Omental fat pad (tissue), 4 donors: Measurements from ENCODE around the gene RCAN2. TPM values are rescaled to one million over a fixed set of nuclear protein-coding genes. Genes with fewer than 3 reads are reported as not detected.

Experiments used
- ATAC-seq: fragments of 150-250 bp; one replicate; pipeline ENCODE4 v1.9.1; 2016; ENCODE audit warnings: mild to moderate bottlenecking, moderate library complexity; ENCODE audit not compliant: low FRiP score
- DNase-seq: peaks from one replicate; pipeline ENCODE4 v3.0.0-alpha.2; 2019; ENCODE audit warnings: low spot score
- CTCF ChIP-seq, 3 donors: fragments of 450-650 bp; IDR thresholded peaks; one replicate each; pipeline ENCODE4 v1.5.1; 2016 to 2017; ENCODE audit warnings: antibody characterized with exemption in 3 of 3, mild to moderate bottlenecking in 3 of 3, moderate library complexity in 2 of 3
- total RNA-seq, 4 donors: library from RNA; depleted of rRNA; stranded (reverse); fragments of >200 nt; gene quantifications; one replicate each; pipeline ENCODE4 v1.1.0, GENCODE V29; 2016

Gene RCAN2
- total RNA-seq, 4 donors from 2014 or later = 2.5 to 7.9 (median 3.7) TPM

GRCh38 chr6:46276576-46277142 lies 214.6 kb downstream of the RCAN2 start:
- no peak for DNase-seq
- ATAC-seq = no peak

DNA sequence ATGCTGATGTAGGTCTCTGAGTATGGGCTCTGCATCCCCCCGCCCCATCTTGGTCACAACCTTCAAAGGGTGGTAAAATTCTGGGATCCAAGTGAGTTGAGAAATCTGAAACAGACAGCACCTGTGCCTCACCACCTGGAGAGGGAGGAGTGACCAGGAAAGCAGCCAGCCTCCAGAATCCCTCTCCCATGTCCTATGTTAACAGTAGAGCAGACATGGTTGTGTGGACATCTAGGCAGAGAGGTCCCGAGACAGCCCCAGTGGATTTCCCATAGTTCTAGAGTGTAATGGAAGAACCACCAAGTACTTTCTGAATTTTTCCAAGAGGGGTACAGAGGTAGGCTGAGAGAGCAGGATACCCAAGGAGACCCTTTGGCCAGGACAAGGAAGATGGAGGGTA lies 216.7 kb downstream of the RCAN2 start:
- ATAC-seq (no peak), DNase-seq (no peak)
- no peak for TF ChIP-seq CTCF (IDR thresholded peaks at IDR 0.05)

More at GRCh38 chr6:46276576-46277142, 214.6 kb downstream of the RCAN2 start:
- no peak for TF ChIP-seq CTCF (IDR thresholded peaks at IDR 0.05)

DNA sequence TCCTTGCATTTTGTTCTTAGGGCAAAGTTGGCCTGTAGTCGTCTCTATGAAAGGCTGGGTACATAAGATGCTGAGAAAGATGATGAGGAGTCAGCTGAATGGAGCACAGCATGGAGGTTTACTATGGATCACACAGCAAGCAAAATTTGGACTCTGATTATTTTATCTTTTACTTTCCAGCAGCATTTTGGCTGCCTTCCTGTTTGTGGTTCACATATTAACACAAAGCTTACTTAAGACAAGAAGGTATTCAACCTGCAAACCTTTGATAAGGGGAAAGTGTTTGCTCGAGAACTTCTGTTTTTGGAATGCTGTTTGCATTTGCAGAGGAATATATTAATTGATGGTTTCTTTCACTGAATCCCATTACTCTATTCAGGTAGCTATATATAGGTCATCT lies 217.3 kb downstream of the RCAN2 start:
- DNase-seq (no peak), ATAC-seq (no peak)
- TF ChIP-seq CTCF (IDR thresholded peaks at IDR 0.05) = no peak

- no peak for DNase-seq
- TF ChIP-seq CTCF (IDR thresholded peaks at IDR 0.05) = no peak
- no peak for ATAC-seq
These were observed 219.5 kb downstream of the RCAN2 start for GRCh38 chr6:46271728-46272127.

DNA sequence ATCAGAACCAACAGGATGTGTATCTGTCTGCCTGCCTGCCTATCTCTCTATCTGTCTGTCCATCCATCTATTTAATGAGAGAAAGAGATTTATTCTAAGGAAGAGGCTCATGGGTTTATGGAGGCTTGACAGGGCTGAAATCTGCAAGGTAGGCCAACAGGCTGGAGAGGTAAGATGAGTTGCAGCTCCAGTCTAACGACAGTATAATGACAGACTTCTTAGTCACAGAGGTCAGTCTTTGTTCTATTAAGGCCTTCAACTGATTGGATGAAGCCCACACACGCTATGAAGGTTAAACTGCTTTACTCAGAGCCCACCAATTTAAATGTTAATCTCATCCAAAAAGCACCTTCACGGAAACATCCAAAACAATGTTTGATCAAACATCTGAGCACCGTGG lies 220.1 kb downstream of the RCAN2 start:
- no peak for DNase-seq
- TF ChIP-seq CTCF (IDR thresholded peaks at IDR 0.05) = no peak
- ATAC-seq = no peak

- DNase-seq (no peak), ATAC-seq (no peak)
- no peak for TF ChIP-seq CTCF (IDR thresholded peaks at IDR 0.05)
These were observed 220.9 kb downstream of the RCAN2 start for GRCh38 chr6:46270336-46270735.

DNA sequence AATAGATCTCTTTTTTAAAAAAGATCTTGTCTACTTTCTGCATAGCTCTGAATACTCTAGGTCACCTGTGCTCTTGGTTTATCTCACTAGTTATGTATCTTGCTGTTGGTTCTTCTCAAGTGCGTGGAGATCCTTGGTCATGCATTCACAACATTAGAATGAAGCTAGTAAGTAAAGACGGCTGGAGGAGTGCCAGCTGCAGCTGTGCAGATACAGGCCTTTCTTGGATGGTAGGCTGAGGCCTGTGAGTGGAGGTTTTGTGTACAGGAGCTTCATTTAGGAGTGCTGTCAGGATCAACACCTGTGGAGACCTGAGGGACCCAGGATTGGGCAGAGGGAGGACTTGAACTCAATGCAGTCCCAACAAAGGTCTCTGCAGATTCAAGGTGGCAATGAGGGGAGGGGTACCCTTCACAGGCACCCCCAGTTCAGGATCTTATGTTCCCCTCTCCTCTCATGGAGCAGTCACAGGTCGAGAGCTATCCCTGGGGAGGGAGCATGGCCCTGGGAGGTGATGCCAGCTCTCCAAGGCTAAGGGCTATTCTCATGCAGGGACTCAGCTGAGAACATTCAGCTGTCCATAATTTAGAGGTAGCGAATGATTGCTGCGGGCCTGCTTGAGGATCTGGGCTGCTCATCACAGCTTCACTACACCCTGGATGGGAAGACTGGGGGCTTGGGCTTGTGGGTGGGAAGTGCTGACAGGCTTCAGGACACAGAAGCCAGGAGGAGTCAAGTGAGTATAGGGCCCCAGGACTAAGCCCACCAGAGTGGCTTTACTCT lies 221.6 kb downstream of the RCAN2 start:
- TF ChIP-seq CTCF (IDR thresholded peaks at IDR 0.05) = no peak
- DNase-seq (no peak), ATAC-seq (no peak)
